B cell (primary cell): Measurements from ENCODE around the gene CSF2RB.

Experiments used
- EZH2 ChIP-seq: IDR thresholded peaks from 2 replicates; pipeline ENCODE4 v1.6.1; 2012; ENCODE audit warnings: borderline replicate concordance, low read depth, mild to moderate bottlenecking, moderate library complexity, low read length; ENCODE audit not compliant: insufficient read depth, poor library complexity, severe bottlenecking
- TF ChIP-seq, protein P1 (sequence below): fragments of 200-600 bp; IDR thresholded peaks from one replicate; pipeline ENCODE4 v1.8.0; 2022; ENCODE audit warnings: antibody characterized with exemption, mild to moderate bottlenecking

DNA sequence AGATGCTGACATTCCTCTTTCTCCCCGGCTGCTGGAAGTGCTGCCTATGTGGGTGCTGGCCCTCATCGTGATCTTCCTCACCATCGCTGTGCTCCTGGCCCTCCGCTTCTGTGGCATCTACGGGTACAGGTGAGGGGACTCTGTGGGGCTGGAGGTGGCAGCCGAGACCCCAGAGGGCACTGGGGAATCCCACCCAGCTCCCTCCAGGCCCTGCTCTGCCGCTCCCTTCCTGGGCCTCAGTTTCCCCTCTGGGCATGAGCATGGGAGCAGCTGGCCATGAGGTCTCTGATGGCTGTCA, 21.8 kb downstream of the CSF2RB start:
- TF ChIP-seq, protein P1, sequence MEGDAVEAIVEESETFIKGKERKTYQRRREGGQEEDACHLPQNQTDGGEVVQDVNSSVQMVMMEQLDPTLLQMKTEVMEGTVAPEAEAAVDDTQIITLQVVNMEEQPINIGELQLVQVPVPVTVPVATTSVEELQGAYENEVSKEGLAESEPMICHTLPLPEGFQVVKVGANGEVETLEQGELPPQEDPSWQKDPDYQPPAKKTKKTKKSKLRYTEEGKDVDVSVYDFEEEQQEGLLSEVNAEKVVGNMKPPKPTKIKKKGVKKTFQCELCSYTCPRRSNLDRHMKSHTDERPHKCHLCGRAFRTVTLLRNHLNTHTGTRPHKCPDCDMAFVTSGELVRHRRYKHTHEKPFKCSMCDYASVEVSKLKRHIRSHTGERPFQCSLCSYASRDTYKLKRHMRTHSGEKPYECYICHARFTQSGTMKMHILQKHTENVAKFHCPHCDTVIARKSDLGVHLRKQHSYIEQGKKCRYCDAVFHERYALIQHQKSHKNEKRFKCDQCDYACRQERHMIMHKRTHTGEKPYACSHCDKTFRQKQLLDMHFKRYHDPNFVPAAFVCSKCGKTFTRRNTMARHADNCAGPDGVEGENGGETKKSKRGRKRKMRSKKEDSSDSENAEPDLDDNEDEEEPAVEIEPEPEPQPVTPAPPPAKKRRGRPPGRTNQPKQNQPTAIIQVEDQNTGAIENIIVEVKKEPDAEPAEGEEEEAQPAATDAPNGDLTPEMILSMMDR, result no peak
- no peak for TF ChIP-seq EZH2
